HL-60 (cell line): ENCODE measurements around the gene LDLRAD1.

Experiments
- DNase-seq, 2 experiments: peaks; one replicate each; pipeline ENCODE4 v3.0.0-alpha.2; 2010 to 2020; ENCODE audit warnings: low read depth in 1 of 2, low spot score in 1 of 2
- H3K27ac ChIP-seq: fragments of 250-450 bp; sonication (Bioruptor Pico); replicated peaks from 2 replicates; pipeline ENCODE4 v1.5.1; 2020; ENCODE audit warnings: mild to moderate bottlenecking, moderate library complexity
- H3K27me3 ChIP-seq: fragments of 250-450 bp; sonication (Bioruptor Pico); 2 replicates; pipeline ENCODE4 v1.5.1; 2021; ENCODE audit warnings: mild to moderate bottlenecking, moderate library complexity; ENCODE audit not compliant: insufficient read depth, poor library complexity, severe bottlenecking
- H3K4me3 ChIP-seq: replicated peaks from 2 replicates; pipeline ENCODE4 v1.5.1; 2011; ENCODE audit warnings: mild to moderate bottlenecking, control low read depth, low read length; ENCODE audit not compliant: insufficient read depth
- CTCF ChIP-seq: IDR thresholded peaks from one replicate; pipeline ENCODE4 v1.5.1; 2011; ENCODE audit warnings: low read length, control low read depth, inconsistent platforms; ENCODE audit not compliant: insufficient read depth
- GABPA ChIP-seq: IDR thresholded peaks from 2 replicates; pipeline ENCODE4 v1.6.1; 2012; ENCODE audit warnings: low read depth
- POLR2AphosphoS5 ChIP-seq: IDR thresholded peaks from 2 replicates; pipeline ENCODE4 v1.6.1; 2012; ENCODE audit warnings: low read depth
- REST ChIP-seq: IDR thresholded peaks from 2 replicates; pipeline ENCODE4 v1.6.1; 2012; ENCODE audit warnings: low read depth; ENCODE audit not compliant: insufficient replicate concordance
- SPI1 ChIP-seq: IDR thresholded peaks from 2 replicates; pipeline ENCODE4 v1.6.1; 2012; ENCODE audit warnings: low read depth, mild to moderate bottlenecking, borderline replicate concordance

The LDLRAD1 gene

GRCh38 chr1:54011316-54012007, 6.5 kb downstream of the LDLRAD1 start:
- TF ChIP-seq GABPA = no peak
- TF ChIP-seq CTCF = no peak
- TF ChIP-seq REST = no peak
- TF ChIP-seq POLR2AphosphoS5 = no peak
- no peak for TF ChIP-seq SPI1
- Histone ChIP-seq H3K4me3 (no peak overlapping the region), H3K27me3 (no peaks in the 10 kb centered on the region), H3K27ac (no peak overlapping the region)
- DNase-seq = no peak

GRCh38 chr1:54010415-54011117, 7.4 kb downstream of the LDLRAD1 start:
- no peak for DNase-seq
- H3K27me3 ChIP-seq = no peaks in the 10 kb centered on the region
- no peak overlapping the region for H3K4me3 ChIP-seq
- TF ChIP-seq REST (peak; percentile 28), CTCF (no peak)
- H3K27ac ChIP-seq = no peak overlapping the region

- H3K27me3 ChIP-seq = no peaks in the 10 kb centered on the region
- TF ChIP-seq SPI1 (no peak), GABPA (no peak), POLR2AphosphoS5 (no peak), REST (no peak), CTCF (no peak)
- DNase-seq = no peak
- H3K4me3 ChIP-seq = no peak overlapping the region
- no peak overlapping the region for H3K27ac ChIP-seq
These were observed 8.6 kb downstream of the LDLRAD1 start for GRCh38 chr1:54009406-54009805.
